IPS-NIHi11 (cell line): ENCODE data around the gene AGPAT3.
A peak's percentile ranks its signal among the peaks of the same experiment; 100 is the strongest.

Experiments
- DNase-seq: peaks from one replicate; pipeline ENCODE4 v3.0.0; 2012; ENCODE audit warnings: mixed read lengths, low spot score

The AGPAT3 gene

GRCh38 chr21:43864313-43864961 is 586 bp upstream of the AGPAT3 start:
- peak; percentile 87 for DNase-seq

- DNase-seq, result peak; percentile 66
Observed at GRCh38 chr21:43865540-43866259, 677 bp downstream of the AGPAT3 start.

GRCh38 chr21:43866260-43866629 is 1.2 kb downstream of the AGPAT3 start:
- DNase-seq, result no peak

GRCh38 chr21:43866659-43867331 is 1.8 kb downstream of the AGPAT3 start:
- no peak for DNase-seq

- no peak for DNase-seq
Observed at GRCh38 chr21:43867332-43867703, 2.3 kb downstream of the AGPAT3 start.

- DNase-seq, result no peak
Observed at GRCh38 chr21:43867948-43868347, 2.9 kb downstream of the AGPAT3 start.

GRCh38 chr21:43868461-43868860 is 3.4 kb downstream of the AGPAT3 start:
- DNase-seq, result no peak

- no peak for DNase-seq
Observed at GRCh38 chr21:43869486-43870325, 4.7 kb downstream of the AGPAT3 start.

GRCh38 chr21:43871487-43871886 is 6.5 kb downstream of the AGPAT3 start:
- DNase-seq, result no peak

GRCh38 chr21:43872531-43873197 is 7.6 kb downstream of the AGPAT3 start:
- no peak for DNase-seq

GRCh38 chr21:43873673-43874072 is 8.7 kb downstream of the AGPAT3 start:
- no peak for DNase-seq

- no peak for DNase-seq
Observed at GRCh38 chr21:43874085-43874805, 9.2 kb downstream of the AGPAT3 start.

GRCh38 chr21:43876605-43877004 is 11.6 kb downstream of the AGPAT3 start:
- no peak for DNase-seq

GRCh38 chr21:43877936-43878575 is 13.0 kb downstream of the AGPAT3 start:
- no peak for DNase-seq

- DNase-seq, result no peak
Observed at GRCh38 chr21:43879348-43880110, 14.5 kb downstream of the AGPAT3 start.

- no peak for DNase-seq
Observed at GRCh38 chr21:43880111-43880985, 15.3 kb downstream of the AGPAT3 start.

- no peak for DNase-seq
Observed at GRCh38 chr21:43881283-43881682, 16.3 kb downstream of the AGPAT3 start.

- no peak for DNase-seq
Observed at GRCh38 chr21:43881935-43882334, 16.9 kb downstream of the AGPAT3 start.
